Mucosa of gallbladder (tissue), 1 donor: ENCODE data around the gene PCBP3. TPM values are rescaled to one million over a fixed set of nuclear protein-coding genes. Genes with fewer than 3 reads are reported as not detected.

ENCODE experiments used
- DNase-seq: peaks from one replicate; pipeline ENCODE4 v3.0.0-alpha.2; 2020; ENCODE audit warnings: low spot score
- total RNA-seq: library from RNA; stranded (reverse); gene quantifications from one replicate; pipeline ENCODE4 v1.2.1, GENCODE V29; 2021
- donor health status: DM: no; HTN: no; CAD: no.

Gene PCBP3
- total RNA-seq, 1 donor from 2014 or later = 2.1 TPM

DNA sequence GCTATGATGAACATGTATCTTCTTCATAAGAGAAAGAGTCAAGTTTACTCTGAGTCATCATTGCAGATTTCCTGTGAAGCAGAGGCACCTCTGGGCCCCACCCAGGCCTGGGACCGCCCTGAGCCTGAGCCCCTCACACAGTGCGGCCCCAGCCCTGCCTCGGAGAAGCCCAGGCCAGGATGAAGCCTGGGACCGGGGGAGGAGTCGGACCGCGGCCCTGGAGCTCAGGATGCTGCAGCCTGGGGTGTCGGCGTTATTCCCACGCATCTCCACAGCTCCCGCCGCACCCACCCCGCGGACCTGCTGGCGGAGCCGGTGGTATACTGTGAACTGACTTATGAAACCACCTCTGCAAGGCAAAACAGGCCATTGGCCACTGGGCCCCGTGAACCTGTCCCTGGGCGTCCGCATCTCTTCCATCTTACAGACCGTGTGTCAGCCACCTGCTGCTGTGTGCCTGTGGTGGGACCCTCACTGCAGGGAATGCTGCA, 335.7 kb downstream of the PCBP3 start:
- DNase-seq = peak; percentile 9

DNA sequence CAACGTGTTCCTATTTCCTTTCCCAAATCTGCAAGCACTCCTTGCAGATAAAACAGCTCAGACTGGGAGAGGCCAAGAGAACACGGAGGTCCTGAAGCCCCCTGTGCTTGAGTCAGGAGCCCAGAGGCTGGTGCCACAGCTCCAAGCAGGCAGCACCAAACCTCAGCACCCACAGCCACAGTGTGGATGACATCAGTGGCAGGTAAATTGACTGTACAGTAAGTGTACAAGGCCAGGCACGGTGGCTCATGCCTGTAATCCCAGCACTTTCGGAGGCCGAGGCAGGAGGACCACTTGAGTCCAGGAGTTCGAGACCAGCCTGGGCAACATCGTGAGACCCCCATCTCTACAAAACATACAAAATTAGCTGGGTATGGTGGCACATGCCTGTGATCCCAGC, 336.1 kb downstream of the PCBP3 start:
- no peak for DNase-seq

DNA sequence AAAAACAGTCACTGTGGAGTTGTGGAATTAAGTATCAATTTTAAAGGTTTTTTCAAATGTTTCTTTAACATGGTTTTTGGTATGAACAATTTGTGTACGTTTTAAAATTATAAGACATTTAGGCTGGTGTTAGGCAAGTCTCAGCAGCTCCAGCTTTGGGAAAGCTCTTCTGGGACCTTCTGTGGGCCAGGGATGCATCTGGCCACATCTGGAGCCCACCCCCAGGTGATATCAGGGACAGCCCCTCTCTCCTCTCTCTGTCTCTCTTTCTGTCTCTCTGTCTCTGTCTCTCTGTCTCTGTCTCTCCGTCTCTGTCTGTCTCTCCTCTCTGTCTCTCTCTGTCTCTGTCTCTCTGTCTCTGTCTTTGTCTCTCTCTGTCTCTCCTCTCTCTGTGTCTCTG, 336.7 kb downstream of the PCBP3 start:
- no peak for DNase-seq

DNA sequence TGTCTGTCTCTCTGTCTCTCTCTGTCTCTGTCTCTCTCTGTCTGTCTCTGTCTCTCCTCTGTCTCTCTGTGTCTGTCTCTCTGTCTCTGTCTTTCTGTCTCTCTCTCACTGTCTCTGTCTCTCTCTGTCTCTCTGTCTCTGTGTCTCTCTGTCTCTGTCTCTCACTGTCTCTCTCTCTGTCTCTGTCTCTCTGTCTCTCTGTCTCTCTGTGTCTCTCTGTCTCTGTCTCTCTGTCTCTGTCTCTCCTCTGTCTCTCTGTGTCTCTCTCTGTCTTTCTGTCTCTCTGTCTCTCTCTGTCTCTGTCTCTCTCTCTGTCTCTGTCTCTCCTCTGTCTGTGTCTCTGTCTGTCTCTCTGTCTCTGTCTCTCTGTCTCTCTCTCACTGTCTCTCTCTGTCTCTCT, 337.2 kb downstream of the PCBP3 start:
- DNase-seq = no peak

DNA sequence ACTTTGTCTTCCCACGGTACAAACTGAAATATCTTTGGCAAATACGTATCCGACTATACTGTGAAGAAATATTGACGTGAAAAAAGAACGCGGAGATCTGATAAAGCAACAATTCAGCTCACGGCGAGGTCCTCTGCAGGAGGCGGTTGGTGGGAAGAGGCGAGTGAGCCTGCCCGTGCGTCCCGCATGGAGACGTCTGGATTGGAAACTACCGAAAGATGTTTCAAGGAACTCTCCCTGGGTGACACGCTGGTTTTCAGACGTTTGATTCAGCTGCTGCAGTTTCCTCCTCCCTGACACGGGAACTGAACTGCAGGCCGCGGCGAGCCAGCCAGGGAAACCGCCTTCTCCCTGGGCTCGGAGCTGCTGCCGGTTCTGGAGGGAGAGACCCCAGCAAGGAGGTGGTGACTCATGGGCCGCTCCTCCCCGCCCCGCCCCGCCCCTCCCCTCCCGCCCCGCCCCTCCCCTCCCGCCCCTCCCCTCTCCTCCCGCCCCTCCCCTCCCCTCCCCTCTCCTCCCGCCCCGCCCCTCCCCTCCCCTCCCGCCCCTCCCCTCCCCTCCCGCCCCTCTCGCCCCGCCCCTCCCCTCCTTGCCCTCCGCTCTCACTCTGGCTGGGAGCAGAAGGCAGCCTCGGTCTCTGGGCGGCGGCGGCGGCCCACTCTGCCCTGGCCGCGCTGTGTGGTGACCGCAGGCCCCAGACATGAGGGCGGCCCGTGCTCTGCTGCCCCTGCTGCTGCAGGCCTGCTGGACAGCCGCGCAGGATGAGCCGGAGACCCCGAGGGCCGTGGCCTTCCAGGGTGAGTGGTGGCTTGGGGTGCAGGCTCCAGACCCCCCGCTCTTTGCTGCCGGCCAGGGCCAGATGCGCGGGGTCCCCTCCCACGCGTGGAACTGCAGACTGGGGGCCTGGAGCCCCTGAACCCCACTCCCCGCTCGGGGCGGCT, 337.9 kb downstream of the PCBP3 start, which contains the start of gene COL6A1:
TSS of gene COL6A1 (plus strand) at position 620 of the 941 bp plus-strand sequence. CDS start at position 701, 81 bp downstream.
- DNase-seq = peak; percentile 69

DNA sequence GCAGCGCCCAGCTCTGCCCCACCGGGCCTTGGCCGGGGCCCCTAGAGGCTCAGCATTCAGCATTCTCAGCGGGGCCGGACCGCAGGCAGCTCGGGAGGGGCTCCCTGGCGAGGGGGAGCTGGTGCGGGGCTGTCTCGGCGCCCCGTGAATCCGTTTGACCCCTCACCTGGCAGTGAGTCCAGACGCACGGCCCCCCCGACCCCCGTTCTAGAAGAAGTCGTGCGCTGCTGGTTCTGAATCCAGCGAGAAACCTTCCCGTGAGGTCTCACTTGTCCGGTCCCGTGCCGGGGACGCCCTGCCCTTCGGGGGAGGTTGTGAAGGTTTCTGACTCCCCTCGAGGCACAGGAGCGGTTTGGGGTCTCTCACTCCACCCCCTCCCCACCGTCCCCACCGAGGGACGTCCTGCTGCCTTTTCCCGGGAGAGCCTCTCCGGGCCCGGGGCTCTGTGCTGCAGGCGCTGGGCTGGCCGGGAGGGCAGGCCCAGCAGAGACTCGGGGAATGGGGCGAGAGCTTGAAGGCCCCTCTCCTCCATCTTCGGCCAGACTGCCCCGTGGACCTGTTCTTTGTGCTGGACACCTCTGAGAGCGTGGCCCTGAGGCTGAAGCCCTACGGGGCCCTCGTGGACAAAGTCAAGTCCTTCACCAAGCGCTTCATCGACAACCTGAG, 338.7 kb downstream of the PCBP3 start:
- no peak for DNase-seq

DNA sequence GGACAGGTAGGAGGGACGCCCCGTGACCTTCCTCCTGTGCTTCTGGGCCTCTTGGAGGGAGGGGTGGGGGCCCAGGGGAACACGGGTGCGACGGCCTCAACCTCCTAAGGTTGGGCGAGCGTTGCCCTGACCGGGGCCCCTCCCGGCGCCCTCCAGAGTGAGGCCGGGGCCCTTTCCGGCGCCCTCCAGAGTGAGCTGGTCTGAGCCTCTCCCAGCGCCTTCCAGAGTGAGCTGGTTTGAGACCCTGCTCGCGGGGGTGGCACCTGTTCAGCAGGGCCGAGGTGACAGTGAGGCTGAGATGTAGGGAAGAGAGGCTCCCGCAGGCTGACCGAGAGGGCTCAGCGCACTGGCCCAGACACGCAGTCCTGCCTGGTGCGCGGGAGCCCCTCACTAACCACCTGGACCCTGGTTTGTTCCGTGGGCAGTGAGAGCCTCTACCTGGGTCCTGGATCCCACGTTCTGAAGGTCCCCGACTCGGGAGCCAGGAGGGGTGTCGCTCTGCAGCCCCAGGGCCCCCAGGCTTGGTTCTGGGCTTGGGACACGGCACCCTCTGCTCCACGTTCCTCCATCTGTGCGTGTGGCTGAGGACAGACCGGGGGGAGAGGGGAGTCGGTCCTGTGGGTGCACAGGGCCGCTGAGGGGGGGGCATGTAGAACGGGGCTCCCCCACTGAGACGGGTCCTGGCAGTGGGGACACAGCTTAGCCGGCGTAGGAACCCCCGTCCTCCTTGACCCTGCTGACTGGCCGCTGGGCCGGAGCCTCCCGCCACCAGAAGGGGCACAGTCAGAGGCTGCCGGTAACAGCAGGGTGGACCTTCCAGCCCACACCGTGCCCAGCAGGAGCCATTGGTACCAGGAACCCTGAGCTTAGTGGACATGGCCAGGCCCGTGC, 339.5 kb downstream of the PCBP3 start:
- DNase-seq = no peak

DNA sequence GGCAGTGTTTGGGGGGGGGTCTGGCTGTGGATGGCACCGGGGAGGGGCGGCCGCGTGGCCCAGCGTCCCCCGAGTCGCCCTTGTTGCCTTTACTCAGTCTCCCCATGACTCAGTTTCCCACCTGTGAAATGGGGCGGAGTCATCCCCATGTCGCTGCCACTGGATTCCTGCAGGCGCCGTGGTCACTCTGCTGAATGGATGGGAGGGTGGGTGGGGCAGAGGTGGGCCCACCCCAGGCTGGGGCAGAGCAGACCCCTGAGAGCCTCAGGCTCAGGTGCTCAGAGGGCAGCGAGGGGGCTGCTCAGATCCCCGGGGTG, 340.1 kb downstream of the PCBP3 start:
- no peak for DNase-seq

DNA sequence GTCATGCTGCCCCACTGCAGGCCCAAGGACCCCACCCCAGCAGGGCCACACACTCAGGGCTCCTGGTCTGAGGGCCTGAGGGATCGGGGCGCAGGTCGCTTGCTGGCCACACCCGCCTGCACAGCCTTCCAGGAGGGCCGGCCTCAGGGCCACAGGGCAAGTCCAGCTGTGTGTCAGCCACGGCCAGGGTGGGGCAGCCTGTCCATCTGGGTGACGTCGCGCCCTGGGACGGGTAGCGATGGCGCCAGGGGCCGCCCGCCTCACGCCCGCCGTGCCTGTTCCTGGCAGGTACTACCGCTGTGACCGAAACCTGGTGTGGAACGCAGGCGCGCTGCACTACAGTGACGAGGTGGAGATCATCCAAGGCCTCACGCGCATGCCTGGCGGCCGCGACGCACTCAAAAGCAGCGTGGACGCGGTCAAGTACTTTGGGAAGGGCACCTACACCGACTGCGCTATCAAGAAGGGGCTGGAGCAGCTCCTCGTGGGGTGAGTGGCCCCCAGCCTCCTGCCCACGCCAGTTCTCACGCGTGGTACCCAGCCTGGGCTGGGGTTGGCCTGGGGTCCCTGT, 340.5 kb downstream of the PCBP3 start:
- no peak for DNase-seq

DNA sequence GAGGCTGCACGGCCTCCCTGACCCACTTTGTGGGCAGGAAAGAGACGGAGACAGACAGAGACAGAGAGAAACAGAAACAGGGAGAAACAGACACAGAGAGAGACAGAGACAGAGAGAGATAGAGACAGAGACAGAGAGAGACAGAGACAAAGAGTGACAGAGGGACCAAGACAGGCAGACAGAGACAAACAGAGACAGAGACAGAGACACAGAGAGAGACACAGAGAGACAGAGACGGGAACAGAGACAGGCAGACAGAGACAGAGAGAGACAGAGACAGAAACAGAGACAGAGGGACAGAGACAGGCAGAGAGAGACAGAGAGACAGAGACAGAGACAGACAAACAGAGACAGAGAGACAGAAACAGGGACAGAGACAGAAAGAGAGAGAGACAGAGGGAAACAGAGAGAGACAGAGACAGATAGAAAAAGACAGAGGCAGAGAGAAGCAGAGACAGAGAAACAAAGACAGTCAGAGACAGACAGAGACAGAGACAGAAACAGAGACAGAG, 341.1 kb downstream of the PCBP3 start:
- DNase-seq = no peak

DNA sequence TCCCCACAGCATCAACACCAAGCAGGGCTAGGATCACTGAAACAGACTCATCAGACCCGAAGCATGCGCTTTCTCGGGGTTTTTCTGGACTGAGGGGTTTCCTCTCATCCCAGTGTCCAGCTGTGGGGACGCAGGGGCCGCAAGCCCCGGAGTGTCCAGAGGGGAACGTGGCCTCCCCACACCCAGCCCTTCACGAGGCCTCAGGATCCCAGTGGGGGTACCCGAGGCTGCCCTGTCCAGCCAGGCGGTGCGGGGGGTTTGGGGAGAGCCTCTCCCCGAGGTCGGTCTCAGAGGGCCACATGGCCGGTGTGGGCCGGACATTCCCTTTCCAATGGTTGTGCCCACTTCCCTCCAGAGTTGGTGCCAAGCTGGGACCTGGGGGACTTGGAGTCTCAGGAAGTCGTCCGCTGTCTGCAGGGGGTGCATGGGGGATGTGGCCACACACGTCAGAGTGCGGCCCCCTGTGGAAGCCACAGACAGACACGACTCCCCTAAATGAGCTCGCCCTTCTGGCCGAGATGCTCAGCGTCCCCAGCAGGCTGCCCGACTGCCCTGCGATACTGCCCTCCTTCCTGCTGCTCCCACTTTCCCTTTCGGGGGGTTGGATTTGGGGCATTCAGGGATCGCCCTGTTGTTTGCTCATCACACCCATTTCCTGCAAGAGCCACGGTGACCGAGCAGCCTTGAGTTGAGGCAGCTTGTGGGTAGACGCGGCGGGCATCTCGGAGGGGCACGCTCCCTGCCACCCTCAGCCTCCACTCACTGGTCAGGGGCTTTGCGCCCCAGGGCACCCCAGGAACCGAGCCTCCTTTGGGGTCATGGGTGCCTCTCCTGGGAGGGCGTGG, 342.2 kb downstream of the PCBP3 start:
- no peak for DNase-seq

DNA sequence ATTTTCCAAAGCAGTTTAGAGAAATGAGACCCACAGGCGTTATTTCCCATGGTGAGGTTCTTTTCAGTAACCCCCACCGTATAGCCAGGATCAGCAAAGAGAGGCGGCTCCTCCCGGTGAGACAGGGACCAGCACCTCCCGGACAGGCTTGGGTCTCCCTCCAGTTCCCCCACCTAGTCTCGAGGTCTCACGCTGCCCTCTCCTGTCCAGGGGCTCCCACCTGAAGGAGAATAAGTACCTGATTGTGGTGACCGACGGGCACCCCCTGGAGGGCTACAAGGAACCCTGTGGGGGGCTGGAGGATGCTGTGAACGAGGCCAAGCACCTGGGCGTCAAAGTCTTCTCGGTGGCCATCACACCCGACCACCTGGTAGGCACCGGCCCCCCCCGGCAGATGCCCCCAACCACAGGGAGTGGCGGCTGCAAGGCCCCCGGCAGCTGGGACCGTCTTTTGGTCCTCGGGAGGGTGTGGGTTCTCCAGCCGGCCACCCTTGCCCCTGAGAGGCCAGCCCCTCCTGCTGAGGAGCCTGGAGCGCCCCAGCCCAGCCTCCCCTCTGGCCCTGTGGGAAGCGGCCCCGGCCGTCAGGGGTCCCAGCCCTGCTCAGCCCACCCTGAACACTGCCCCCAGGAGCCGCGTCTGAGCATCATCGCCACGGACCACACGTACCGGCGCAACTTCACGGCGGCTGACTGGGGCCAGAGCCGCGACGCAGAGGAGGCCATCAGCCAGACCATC, 343.0 kb downstream of the PCBP3 start:
- DNase-seq = no peak

DNA sequence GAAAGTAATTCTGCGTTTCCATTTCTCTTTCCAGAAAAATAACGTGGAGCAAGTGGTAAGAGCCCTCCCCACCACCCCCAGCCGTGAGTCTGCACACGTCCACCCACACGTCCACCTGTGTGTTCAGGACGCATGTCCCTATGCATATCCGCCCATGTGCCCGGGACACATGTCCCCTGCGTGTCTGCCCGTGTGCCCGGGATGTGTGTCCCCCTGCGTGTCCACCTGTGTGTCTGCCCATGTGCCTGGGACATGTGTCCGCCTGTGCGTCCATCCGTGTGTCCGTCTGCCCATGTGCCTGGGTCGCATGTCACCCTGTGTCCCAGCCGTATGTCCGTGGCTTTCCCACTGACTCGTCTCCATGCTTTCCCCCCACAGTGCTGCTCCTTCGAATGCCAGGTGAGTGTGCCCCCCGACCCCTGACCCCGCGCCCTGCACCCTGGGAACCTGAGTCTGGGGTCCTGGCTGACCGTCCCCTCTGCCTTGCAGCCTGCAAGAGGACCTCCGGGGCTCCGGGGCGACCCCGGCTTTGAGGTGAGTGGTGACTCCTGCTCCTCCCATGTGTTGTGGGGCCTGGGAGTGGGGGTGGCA, 343.7 kb downstream of the PCBP3 start:
- no peak for DNase-seq

DNA sequence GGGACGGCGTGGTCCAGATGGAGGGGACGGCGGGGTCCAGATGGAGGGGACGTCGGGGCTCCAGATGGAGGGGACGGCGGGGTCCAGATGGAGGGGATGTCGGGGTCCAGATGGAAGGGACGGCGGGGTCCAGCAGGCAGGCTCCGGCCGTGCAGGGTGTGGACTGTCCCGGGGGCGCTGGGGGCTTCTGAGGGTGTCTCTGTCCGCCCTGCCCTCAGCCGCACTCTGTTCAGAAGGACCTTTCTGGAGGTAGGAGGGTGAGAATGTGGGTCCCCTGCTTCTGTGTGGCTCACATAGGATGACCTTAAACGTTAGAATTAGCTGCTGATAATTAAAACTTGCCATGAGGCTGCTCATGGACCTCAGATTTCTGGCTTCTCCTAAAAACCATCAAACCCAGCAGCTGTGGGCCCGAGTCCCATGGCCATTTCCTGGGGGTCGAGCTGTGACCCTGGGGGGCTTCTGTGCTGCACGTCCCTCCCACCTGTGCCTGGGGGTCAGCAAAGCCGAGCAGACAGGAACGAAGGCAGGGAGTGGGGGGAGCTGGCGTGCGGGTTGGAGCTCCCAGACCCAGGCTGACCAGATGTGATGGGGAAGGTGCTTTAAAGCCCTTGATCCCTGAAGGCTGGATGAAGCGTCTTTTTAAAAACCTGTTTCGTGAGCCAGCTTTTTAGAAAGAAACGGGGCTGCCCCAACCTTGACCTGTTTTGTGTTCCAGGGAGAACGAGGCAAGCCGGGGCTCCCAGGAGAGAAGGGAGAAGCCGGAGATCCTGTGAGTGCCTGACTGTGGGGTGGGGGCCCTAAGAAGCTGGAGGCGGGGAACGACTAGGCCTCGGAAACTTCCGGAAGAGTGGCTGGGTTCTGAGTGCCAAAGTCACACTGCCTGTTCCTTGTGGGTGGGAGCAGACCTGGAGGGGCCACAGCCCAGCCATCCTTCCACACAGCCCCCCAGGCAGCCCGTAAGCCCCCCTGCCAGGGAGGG, 345.1 kb downstream of the PCBP3 start:
- no peak for DNase-seq

DNA sequence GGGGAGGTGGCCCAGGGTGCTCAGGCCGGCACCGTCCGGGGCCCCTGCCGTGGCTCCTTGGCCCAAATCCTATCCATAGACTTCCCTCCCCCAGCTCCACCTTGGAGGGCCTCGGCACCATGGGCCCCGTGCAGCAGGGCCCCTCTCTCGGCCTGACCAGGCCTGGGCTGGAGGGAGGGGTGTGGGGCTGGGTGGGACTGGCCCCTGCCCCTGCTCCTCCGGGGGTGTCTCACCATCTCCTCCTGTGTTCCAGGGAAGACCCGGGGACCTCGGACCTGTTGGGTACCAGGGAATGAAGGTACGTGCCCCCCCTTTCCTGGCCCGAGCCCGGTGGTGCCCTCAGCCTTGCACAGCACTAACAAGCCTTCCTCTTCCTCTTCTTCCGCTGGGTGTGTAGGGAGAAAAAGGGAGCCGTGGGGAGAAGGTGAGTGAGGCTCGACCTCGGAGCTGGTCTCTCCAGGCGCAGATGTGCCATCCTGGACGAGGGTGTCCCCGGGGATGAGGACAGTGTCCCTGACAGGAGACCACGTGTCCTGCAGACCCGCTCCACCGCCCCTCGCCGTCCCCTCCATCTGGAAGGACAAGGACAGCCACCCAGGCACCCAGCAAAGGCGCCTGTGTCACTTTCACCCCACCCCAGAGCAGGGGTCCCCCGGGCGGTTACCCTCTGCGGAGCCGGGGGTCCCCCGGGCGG, 346.0 kb downstream of the PCBP3 start:
- no peak for DNase-seq

DNA sequence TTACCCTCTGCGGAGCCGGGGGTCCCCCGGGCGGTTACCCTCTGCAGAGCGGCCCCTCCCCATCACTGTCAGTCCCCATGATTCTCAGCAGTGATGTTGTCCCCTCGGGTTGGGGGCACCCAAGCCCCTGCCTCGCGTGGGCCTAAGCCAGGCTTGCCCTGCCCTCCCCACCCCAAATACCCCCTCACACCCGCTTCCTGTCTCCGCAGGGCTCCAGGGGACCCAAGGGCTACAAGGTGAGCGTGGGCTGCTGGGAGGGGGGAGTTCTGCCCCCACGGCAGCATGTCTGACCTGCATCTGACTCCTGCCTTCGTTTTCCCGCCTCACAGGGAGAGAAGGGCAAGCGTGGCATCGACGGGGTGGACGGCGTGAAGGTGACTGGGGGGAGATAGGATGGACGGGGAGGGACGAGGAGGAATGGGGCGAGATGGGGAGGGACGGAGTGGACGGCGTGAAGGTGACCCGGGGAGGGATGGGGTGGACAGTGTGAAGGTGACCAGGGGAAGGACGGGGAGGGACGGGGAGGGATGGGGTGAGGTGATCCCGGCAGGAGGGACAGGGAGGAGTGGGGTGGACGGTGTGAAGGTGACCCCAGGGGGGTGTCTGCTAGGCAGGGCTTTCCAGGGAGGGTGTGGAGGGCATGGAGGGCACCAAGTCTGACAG, 346.7 kb downstream of the PCBP3 start:
- no peak for DNase-seq
